GM19240 (cell line): ENCODE results near the gene TMEM178B.

Experiments used
- DNase-seq: peaks from one replicate; pipeline ENCODE4 v3.0.0; 2011; ENCODE audit warnings: low spot score; ENCODE audit not compliant: insufficient read length

The TMEM178B gene

DNA sequence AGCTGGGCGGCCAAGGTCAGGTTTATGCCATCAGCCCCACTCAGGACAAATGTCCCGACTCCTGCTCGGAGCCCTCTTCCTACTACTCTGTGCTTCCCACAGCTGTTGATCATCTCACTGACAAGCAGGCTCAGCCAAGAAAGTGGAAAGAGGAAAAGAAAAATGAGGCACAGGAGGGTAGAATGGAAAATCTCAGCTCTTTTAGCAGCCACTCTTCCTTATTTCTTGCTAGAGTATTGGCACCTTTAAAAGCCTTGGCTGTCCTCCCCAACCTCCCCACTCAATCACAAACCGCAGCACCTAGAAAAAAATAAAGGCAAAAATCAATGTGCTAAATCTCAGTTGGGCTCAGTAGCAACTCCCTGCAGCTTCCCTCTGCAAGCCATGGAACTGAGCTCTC is 442.1 kb downstream of the TMEM178B start:
- DNase-seq = no peak

DNA sequence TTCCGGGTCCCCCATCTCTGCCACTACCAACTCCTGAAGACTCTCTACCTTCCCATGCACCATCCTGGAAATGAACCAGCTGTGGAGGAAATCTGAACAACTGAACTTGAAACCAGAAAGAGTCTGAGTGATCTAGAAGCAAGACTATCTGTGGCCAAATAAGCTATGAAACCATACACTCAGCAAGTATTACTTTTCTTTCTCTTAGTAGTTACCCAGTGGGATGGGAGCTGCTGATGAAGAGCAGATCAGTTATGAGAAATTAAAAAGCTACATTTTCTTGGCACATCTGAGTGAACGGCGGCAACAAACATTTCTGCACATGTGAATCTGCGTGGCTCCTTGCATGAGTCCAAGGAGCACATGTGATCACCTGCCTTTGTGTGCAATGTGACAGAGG is 445.8 kb downstream of the TMEM178B start:
- no peak for DNase-seq

DNA sequence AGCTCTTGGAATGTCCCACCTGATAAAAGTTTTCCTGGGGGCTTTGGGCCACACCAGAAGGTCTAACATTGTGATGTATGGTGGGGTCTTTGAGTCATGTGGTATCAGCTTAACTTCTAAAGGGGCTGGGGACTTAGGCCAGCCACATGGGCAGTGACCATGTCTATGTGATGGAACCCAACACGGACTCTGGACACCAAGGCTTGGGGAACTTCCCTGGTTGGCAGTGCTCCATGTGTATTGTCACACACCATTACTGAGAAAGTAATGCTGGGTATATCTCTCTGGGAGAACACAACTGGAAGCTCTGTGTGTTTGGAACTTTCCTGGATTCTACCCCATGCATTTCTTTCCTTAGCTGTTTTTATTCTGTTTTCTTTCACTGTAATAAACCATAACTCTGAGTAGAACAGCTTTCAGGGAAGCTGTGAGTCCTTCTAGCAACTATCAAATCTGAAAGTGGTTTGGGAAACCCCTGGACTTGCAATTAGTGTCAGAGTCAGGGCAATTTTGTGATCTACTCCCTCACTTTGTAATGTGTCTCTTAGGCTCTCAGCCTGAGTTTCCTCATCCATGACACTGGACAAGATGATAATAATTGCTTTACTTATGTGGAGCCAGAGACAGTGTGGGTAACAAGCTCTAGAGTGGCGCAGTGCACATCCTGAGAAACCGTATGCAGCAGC is 448.9 kb downstream of the TMEM178B start:
- no peak for DNase-seq

DNA sequence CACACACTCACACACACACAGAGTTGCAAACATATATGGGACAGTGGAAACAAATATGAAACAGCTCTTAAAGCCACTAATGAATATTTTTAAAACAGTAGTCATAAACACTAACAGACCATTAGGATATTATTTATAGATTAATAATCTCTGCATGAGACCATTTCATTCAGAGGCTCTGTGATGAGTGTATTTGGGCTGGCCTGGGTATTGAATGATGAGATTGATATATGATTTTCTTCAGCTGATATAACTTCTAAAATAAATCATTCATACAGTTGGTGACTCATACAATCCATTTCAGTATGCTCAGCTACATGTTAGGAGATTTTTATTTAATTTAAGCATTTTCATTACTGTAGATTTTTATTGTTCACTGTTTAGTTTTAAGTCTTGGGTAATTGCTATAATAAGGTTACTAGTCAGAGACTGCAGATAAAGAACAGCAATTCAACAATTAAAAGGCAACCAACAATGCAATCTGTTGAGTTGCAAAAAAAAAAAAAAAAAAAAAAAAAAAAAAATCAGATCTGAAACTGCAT is 452.2 kb downstream of the TMEM178B start:
- DNase-seq = no peak

DNA sequence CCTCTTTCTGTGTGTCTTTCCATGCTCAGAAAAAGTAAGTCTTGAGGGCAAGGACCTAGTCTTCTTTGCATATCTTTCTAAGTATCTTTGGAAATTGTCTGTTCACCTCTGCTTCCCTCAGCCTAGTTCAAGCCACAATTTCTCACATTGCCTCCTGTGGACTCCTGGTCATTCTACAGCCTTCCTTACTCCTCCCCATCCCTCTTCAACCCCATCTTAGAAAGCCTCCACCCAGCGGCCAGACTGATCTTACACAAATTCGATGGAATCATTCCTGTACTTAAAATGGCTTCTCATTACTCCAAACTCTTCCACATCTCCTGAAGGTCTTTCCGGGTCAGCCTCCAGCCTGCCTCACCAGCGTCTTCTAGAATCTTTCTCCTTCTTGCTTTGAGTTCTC is 453.2 kb downstream of the TMEM178B start:
- DNase-seq = no peak

DNA sequence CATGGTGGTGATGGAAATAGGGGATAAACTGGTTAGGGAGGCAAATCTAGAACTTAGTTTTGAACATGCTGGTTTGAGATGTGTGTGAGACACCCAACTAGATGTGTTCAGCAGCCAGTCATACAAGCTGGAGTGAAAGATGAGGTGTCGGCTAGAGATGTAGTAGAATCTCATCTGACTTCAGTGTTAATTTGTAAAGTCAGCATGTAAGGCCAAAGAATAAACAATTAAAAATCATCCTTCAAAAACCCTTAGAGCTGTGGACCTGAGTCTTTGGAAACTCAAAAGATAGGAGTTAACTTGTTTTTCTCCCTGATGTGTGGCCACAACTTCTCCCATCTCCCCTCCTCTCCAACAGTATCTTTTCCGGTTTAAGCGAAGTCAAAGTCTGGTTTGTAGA is 454.5 kb downstream of the TMEM178B start:
- DNase-seq = no peak
